Activated gamma-delta T cell treated with Interleukin-2 at 50 U/mL for 16 hours (primary cell): ENCODE data around the gene SLFN12L.

Experiments used
- DNase-seq: peaks from one replicate; pipeline ENCODE4 v3.0.0-alpha.2; 2020

SLFN12L gene

DNA sequence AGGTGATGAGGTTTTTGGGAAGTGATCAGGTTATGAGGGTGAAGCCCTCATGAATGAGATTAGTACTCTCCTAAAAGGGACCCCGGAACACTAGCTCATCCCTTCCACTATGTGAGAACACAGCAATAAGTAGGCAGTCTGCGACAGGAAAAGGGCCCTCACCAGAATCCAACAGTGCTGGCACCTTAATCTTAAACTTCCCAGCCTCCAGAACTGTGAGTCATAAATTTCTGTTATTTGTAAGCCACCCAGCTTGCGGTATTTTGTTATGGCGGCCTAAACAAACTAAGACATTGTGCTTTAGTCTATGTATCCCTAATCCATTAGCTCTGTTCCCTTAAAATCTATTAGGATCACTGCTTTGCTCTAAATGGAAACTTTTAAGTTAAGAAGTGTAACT is 113.7 kb downstream of the SLFN12L start:
- DNase-seq: no peak
